ENCODE results near the gene RNF20. TPM values are rescaled to one million over a fixed set of nuclear protein-coding genes. Genes with fewer than 3 reads are reported as not detected.

The RNF20 gene
- total RNA-seq, 1 experiment from 2014 or later = 37.6 TPM

- no peaks in the 10 kb centered on the region for H3K4me1 ChIP-seq (ENCODE audit: control insufficient read depth in 1 of 2, insufficient read depth in 2 of 2, low read length in 2 of 2)
- no peak overlapping the region for H3K27ac ChIP-seq (ENCODE audit: low read depth, low read length)
- POLR2A ChIA-PET = no interaction called here
- TF ChIP-seq POLR2AphosphoS5 (IDR thresholded peaks at IDR 0.05; ENCODE audit: low read depth, low read length) (no peak), EZH2phosphoT487 (IDR thresholded peaks at IDR 0.05; ENCODE audit: borderline replicate concordance) (no peak)
- TF ChIP-seq, protein P1, sequence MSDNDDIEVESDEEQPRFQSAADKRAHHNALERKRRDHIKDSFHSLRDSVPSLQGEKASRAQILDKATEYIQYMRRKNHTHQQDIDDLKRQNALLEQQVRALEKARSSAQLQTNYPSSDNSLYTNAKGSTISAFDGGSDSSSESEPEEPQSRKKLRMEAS (IDR thresholded peaks at IDR 0.05) = no peak
- no TSS peak for BruUV-seq (replicated peaks)
- H3K9me2 ChIP-seq (ENCODE audit: insufficient read depth) = no peaks in the 10 kb centered on the region
- H3K79me2 ChIP-seq (ENCODE audit: insufficient read depth, low read length) = no peaks in the 10 kb centered on the region
- RAD21 ChIA-PET (ENCODE audit: low non-redundant PET in 1 of 2, low total read pairs in 2 of 2, uncharacterized antibody in 2 of 2, unreplicated experiment in 2 of 2) = no interaction called here
- H3K36me3 ChIP-seq (ENCODE audit: control insufficient read depth in 1 of 2, insufficient read depth in 2 of 2, low read length in 2 of 2) = no peaks in the 10 kb centered on the region
- no peaks in the 10 kb centered on the region for H3K9me3 ChIP-seq (ENCODE audit: control insufficient read depth in 1 of 2, insufficient read depth in 1 of 2, low read depth in 1 of 2, low read length in 2 of 2)
- CTCF ChIA-PET = no interaction called here
- H3K9ac ChIP-seq (ENCODE audit: low read length) = no peak overlapping the region
- intact Hi-C loops (cut with micrococcal nuclease) = no loop called here
- H4K20me1 ChIP-seq (ENCODE audit: insufficient read depth) = no peaks in the 10 kb centered on the region
- no peak overlapping the region for H3K4me2 ChIP-seq (ENCODE audit: low read length)
- ATAC-seq = no peak
- no peak overlapping the region for H3K4me3 ChIP-seq (replicated peaks in 1 of 2; ENCODE audit: low read depth in 1 of 2, low read length in 2 of 2)
- no peaks in the 10 kb centered on the region for H3K27me3 ChIP-seq (ENCODE audit: insufficient read depth, low read length)
- no peak overlapping the region for H2AFZ ChIP-seq (ENCODE audit: low read depth, low read length, poor library complexity, severe bottlenecking)
- no peak for DNase-seq (ENCODE audit: low read depth, low spot score)
Observed at GRCh38 chr9:101578378-101578777, 44.7 kb downstream of the RNF20 start.

- Histone ChIP-seq H3K9me3 (ENCODE audit: control insufficient read depth in 1 of 2, insufficient read depth in 1 of 2, low read depth in 1 of 2, low read length in 2 of 2) (no peaks in the 10 kb centered on the region), H3K4me3 (replicated peaks in 1 of 2; ENCODE audit: low read depth in 1 of 2, low read length in 2 of 2) (no peak overlapping the region), H3K9ac (ENCODE audit: low read length) (no peak overlapping the region), H4K20me1 (ENCODE audit: insufficient read depth) (no peaks in the 10 kb centered on the region), H3K9me2 (ENCODE audit: insufficient read depth) (no peaks in the 10 kb centered on the region), H3K36me3 (ENCODE audit: control insufficient read depth in 1 of 2, insufficient read depth in 2 of 2, low read length in 2 of 2) (no peaks in the 10 kb centered on the region), H2AFZ (ENCODE audit: low read depth, low read length, poor library complexity, severe bottlenecking) (no peak overlapping the region), H3K27ac (ENCODE audit: low read depth, low read length) (no peak overlapping the region), H3K79me2 (ENCODE audit: insufficient read depth, low read length) (no peaks in the 10 kb centered on the region), H3K27me3 (ENCODE audit: insufficient read depth, low read length) (no peaks in the 10 kb centered on the region), H3K4me1 (ENCODE audit: control insufficient read depth in 1 of 2, insufficient read depth in 2 of 2, low read length in 2 of 2) (no peaks in the 10 kb centered on the region), H3K4me2 (ENCODE audit: low read length) (no peak overlapping the region)
- intact Hi-C loops (cut with micrococcal nuclease) = no loop called here
- ChIA-PET POLR2A (no interaction called here), RAD21 (ENCODE audit: low non-redundant PET in 1 of 2, low total read pairs in 2 of 2, uncharacterized antibody in 2 of 2, unreplicated experiment in 2 of 2) (no interaction called here), CTCF (no interaction called here)
- ATAC-seq (no peak), DNase-seq (ENCODE audit: low read depth, low spot score) (no peak)
- BruUV-seq (replicated peaks) = no TSS peak
- TF ChIP-seq, protein P1 (IDR thresholded peaks at IDR 0.05) = no peak
- no peak for TF ChIP-seq RAD21 (IDR thresholded peaks at IDR 0.05; ENCODE audit: low read depth)
- TF ChIP-seq, protein P2, sequence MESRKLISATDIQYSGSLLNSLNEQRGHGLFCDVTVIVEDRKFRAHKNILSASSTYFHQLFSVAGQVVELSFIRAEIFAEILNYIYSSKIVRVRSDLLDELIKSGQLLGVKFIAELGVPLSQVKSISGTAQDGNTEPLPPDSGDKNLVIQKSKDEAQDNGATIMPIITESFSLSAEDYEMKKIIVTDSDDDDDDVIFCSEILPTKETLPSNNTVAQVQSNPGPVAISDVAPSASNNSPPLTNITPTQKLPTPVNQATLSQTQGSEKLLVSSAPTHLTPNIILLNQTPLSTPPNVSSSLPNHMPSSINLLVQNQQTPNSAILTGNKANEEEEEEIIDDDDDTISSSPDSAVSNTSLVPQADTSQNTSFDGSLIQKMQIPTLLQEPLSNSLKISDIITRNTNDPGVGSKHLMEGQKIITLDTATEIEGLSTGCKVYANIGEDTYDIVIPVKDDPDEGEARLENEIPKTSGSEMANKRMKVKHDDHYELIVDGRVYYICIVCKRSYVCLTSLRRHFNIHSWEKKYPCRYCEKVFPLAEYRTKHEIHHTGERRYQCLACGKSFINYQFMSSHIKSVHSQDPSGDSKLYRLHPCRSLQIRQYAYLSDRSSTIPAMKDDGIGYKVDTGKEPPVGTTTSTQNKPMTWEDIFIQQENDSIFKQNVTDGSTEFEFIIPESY (IDR thresholded peaks at IDR 0.05; ENCODE audit: extremely low read depth, insufficient replicate concordance, low read length) = no peak
- TF ChIP-seq EZH2 (IDR thresholded peaks at IDR 0.05) = no peak
- TF ChIP-seq, protein P3, sequence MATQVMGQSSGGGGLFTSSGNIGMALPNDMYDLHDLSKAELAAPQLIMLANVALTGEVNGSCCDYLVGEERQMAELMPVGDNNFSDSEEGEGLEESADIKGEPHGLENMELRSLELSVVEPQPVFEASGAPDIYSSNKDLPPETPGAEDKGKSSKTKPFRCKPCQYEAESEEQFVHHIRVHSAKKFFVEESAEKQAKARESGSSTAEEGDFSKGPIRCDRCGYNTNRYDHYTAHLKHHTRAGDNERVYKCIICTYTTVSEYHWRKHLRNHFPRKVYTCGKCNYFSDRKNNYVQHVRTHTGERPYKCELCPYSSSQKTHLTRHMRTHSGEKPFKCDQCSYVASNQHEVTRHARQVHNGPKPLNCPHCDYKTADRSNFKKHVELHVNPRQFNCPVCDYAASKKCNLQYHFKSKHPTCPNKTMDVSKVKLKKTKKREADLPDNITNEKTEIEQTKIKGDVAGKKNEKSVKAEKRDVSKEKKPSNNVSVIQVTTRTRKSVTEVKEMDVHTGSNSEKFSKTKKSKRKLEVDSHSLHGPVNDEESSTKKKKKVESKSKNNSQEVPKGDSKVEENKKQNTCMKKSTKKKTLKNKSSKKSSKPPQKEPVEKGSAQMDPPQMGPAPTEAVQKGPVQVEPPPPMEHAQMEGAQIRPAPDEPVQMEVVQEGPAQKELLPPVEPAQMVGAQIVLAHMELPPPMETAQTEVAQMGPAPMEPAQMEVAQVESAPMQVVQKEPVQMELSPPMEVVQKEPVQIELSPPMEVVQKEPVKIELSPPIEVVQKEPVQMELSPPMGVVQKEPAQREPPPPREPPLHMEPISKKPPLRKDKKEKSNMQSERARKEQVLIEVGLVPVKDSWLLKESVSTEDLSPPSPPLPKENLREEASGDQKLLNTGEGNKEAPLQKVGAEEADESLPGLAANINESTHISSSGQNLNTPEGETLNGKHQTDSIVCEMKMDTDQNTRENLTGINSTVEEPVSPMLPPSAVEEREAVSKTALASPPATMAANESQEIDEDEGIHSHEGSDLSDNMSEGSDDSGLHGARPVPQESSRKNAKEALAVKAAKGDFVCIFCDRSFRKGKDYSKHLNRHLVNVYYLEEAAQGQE (IDR thresholded peaks at IDR 0.05; ENCODE audit: low read depth) = no peak
- TF ChIP-seq TCF7L2 (IDR thresholded peaks at IDR 0.05; ENCODE audit: borderline replicate concordance, extremely low read depth, insufficient read depth, insufficient read length) = no peak
- TF ChIP-seq SRF (IDR thresholded peaks at IDR 0.05; ENCODE audit: low read depth) = no peak
- TF ChIP-seq FOSL1 (IDR thresholded peaks at IDR 0.05; ENCODE audit: low read depth) = no peak
- no peak for TF ChIP-seq EZH2phosphoT487 (IDR thresholded peaks at IDR 0.05; ENCODE audit: borderline replicate concordance)
- no peak for TF ChIP-seq ZNF274 (IDR thresholded peaks at IDR 0.05; ENCODE audit: low read depth, low read length)
- no peak for TF ChIP-seq CBX3 (IDR thresholded peaks at IDR 0.05; ENCODE audit: low read depth)
- no peak for TF ChIP-seq JUND (IDR thresholded peaks at IDR 0.05)
Observed at GRCh38 chr9:101579711-101580545, 46.3 kb downstream of the RNF20 start.
